ENCODE data around the gene LANCL1. TPM values are rescaled to one million over a fixed set of nuclear protein-coding genes. Genes with fewer than 3 reads are reported as not detected.
A peak's percentile ranks its signal among the peaks of the same experiment; 100 is the strongest.

LANCL1 gene
- total RNA-seq (2022) (33.7 and 34.1 TPM in 2 replicates), Bru-seq, nascent RNA (percentile 74 among the genes with signal in this experiment), BruChase-seq, experiment 1, labeled RNA remaining after a 6-hour chase (percentile 82 among the genes with signal in this experiment), BruChase-seq, experiment 2, labeled RNA remaining after a 2-hour chase (percentile 78 among the genes with signal in this experiment)
- long read RNA-seq, full-length matches to known transcripts = 77 of 95 reads
- long read RNA-seq, partial matches to known transcripts = 6 of 95 reads
- long read RNA-seq, other reads (novel, unspliced or antisense) = 12 of 95 reads

DNA sequence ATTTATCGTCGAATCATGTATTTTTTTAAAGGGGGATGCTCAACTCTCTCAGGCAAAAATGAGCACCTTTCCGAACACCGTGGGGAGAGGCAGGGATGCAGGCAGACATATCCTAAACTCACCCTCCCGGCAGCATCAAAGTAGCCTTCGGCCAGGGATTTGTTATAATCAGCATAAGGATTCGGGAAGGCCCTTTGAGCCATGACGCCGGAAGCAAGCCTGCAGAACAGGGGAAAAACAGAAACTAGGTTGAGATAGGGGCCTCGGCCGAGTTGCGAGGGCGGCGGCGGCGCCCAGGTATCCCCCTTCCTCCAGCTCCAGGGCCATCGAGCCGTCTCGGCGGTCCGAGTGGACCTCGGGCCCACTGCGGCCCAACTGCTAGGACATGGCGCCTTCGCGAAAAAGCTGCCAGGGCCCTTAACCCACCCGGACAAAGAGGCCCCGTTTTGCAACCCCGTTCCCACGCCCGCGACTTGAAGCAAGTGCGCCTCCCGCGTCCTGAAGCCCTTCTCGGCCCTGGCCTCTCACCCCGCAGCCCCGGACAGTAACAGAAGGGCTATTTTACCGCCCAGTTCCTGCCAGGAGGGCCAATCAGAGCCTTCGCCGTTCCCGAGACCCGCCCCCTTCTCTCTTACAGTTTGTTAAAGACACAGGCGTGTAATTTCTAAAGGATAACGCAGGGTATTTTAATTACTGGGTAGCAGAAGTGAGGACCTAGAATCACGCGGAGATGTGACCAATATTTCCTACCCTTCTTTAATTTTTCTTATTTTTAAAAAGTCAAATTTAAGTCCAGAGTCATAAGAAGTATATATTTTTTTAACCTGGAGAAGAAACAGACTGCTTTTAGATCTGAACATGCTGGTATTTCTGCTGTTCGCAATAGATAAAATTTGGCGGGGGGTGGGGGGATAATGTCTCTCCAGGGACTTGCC, at the start of gene LANCL1:
Gene LANCL1, minus strand, starts transcription at position 566 of the 935 bp plus-strand sequence. Its CDS starts 363 bp downstream, at position 203.
- Mint-ChIP-seq H3K9me3 (ENCODE audit: unreplicated experiment) (no peaks in the 10 kb centered on the region), H3K36me3 (ENCODE audit: insufficient read depth, unreplicated experiment) (peaks cover 17% of the 10 kb centered on the region), H3K27ac (ENCODE audit: low read depth, unreplicated experiment) (peak within 1 kb of the TSS; percentile 69), H3K4me3 (ENCODE audit: unreplicated experiment) (peak within 1 kb of the TSS; percentile 84), H3K4me1 (ENCODE audit: insufficient read depth, unreplicated experiment) (peaks cover 11% of the 10 kb centered on the region), H3K27me3 (ENCODE audit: insufficient read depth, unreplicated experiment) (no peaks in the 10 kb centered on the region)
- intact Hi-C loops (cut with micrococcal nuclease) = no loop called here
- ChIA-PET POLR2A (interaction anchor here (0.6 to 1.4 kb wide), 5 partner anchors 10 to 874 kb away, joined by 3 read pairs; no protein-coding TSS in a partner anchor), CTCF (interaction anchor here (0.6 to 2.0 kb wide), 5 partner anchors 27 to 123 kb away, joined by 3 to 6 read pairs (median 4); no protein-coding TSS in a partner anchor)
- BruUV-seq (replicated peaks) = TSS peak; percentile 60
- peak; percentile 93 for DNase-seq (ENCODE audit: unreplicated experiment)
- TF ChIP-seq, protein P1, sequence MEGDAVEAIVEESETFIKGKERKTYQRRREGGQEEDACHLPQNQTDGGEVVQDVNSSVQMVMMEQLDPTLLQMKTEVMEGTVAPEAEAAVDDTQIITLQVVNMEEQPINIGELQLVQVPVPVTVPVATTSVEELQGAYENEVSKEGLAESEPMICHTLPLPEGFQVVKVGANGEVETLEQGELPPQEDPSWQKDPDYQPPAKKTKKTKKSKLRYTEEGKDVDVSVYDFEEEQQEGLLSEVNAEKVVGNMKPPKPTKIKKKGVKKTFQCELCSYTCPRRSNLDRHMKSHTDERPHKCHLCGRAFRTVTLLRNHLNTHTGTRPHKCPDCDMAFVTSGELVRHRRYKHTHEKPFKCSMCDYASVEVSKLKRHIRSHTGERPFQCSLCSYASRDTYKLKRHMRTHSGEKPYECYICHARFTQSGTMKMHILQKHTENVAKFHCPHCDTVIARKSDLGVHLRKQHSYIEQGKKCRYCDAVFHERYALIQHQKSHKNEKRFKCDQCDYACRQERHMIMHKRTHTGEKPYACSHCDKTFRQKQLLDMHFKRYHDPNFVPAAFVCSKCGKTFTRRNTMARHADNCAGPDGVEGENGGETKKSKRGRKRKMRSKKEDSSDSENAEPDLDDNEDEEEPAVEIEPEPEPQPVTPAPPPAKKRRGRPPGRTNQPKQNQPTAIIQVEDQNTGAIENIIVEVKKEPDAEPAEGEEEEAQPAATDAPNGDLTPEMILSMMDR (IDR thresholded peaks at IDR 0.05; ENCODE audit: unreplicated experiment) = no peak

GRCh38 chr2:210524533-210524932, 48.0 kb upstream of the LANCL1 start:
- DNase-seq (ENCODE audit: unreplicated experiment) = no peak
- Mint-ChIP-seq H3K4me3 (ENCODE audit: unreplicated experiment) (no peak overlapping the region), H3K4me1 (ENCODE audit: insufficient read depth, unreplicated experiment) (no peaks in the 10 kb centered on the region), H3K9me3 (ENCODE audit: unreplicated experiment) (no peaks in the 10 kb centered on the region), H3K27me3 (ENCODE audit: insufficient read depth, unreplicated experiment) (no peaks in the 10 kb centered on the region), H3K36me3 (ENCODE audit: insufficient read depth, unreplicated experiment) (no peaks in the 10 kb centered on the region), H3K27ac (ENCODE audit: low read depth, unreplicated experiment) (no peak overlapping the region)
- intact Hi-C loops (cut with micrococcal nuclease) = no loop called here
- ChIA-PET CTCF (interaction anchor here (2.0 kb wide), 1 partner anchor 21 kb away, joined by 9 read pairs; no protein-coding TSS in a partner anchor), POLR2A (no interaction called here)
- no TSS peak for BruUV-seq (replicated peaks)
- TF ChIP-seq, protein P1 (IDR thresholded peaks at IDR 0.05; ENCODE audit: unreplicated experiment) = no peak

GRCh38 chr2:210523650-210524289, 47.2 kb upstream of the LANCL1 start:
- Mint-ChIP-seq H3K27me3 (ENCODE audit: insufficient read depth, unreplicated experiment) (no peaks in the 10 kb centered on the region), H3K4me3 (ENCODE audit: unreplicated experiment) (no peak overlapping the region), H3K27ac (ENCODE audit: low read depth, unreplicated experiment) (no peak overlapping the region), H3K36me3 (ENCODE audit: insufficient read depth, unreplicated experiment) (no peaks in the 10 kb centered on the region), H3K9me3 (ENCODE audit: unreplicated experiment) (no peaks in the 10 kb centered on the region), H3K4me1 (ENCODE audit: insufficient read depth, unreplicated experiment) (no peaks in the 10 kb centered on the region)
- intact Hi-C loops (cut with micrococcal nuclease) = no loop called here
- POLR2A ChIA-PET = no interaction called here
- no peak for DNase-seq (ENCODE audit: unreplicated experiment)
- BruUV-seq (replicated peaks) = no TSS peak
- TF ChIP-seq, protein P1 (IDR thresholded peaks at IDR 0.05; ENCODE audit: unreplicated experiment) = no peak
- CTCF ChIA-PET = interaction anchor here (0.7 to 2.0 kb wide), 2 partner anchors 21 to 80 kb away, joined by 5 to 9 read pairs; no protein-coding TSS in a partner anchor
